Measurements from ENCODE around the gene NHLRC1. TPM values are rescaled to one million over a fixed set of nuclear protein-coding genes. Genes with fewer than 3 reads are reported as not detected.

NHLRC1 gene
- total RNA-seq, 1 experiment from 2014 or later: 1.4 TPM

DNA sequence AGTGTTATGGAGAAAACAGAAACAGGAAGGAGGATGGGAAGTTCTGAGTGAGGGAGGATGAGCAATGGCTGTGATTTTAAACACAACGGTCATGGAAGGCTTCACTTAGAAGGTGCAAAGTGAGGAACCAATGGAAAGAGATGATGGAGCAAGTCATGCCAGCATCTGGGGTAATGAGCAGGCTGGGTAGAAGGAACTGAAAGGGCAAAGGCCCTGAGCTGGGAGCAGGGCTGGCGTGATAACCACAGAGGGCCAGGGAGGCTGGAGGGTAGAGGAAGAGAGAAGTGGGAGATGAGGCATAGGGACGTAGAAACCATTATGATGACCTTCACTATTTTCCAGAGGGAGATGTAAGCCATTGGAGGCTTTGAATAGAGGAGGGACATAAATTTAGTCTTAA lies 43.6 kb downstream of the NHLRC1 start (continued):
- TF ChIP-seq AR (CRISPR knock-in tag; IDR thresholded peaks at IDR 0.05): no peak
- TF ChIP-seq, protein P1, sequence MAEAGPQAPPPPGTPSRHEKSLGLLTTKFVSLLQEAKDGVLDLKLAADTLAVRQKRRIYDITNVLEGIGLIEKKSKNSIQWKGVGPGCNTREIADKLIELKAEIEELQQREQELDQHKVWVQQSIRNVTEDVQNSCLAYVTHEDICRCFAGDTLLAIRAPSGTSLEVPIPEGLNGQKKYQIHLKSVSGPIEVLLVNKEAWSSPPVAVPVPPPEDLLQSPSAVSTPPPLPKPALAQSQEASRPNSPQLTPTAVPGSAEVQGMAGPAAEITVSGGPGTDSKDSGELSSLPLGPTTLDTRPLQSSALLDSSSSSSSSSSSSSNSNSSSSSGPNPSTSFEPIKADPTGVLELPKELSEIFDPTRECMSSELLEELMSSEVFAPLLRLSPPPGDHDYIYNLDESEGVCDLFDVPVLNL (CRISPR knock-in tag; IDR thresholded peaks at IDR 0.05; ENCODE audit: borderline replicate concordance, low read depth): no peak

DNA sequence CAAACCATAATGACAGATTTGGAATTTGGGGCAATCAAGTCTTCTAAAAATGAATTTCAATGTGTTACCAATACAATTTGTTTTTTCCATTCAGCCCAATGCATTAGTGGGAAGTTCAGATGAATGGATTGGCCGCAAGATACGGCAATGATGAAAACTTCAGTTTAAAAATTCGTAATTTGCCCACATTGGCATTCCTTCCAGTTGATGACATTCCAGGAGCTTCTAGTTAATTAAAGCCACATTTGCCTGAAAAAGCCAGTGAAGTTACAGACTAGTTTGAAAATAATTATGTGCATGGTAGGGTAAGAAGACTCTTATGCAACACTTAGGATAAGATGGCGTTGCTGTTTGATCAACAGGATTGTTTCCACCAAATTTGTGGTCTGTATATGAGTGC lies 46.2 kb downstream of the NHLRC1 start:
- CTCF ChIA-PET: no interaction called here
- Mint-ChIP-seq H3K4me1 (no peaks in the 10 kb centered on the region), H3K27me3 (ENCODE audit: low read depth) (no peaks in the 10 kb centered on the region), H3K27ac (no peak overlapping the region), H3K4me3 (no peak overlapping the region), H3K36me3 (peaks cover 13% of the 10 kb centered on the region), H3K9me3 (peaks cover 27% of the 10 kb centered on the region)
- ATAC-seq (no peak), DNase-seq (ENCODE audit: low spot score) (no peak)
- TF ChIP-seq FOXP1 (CRISPR knock-in tag; IDR thresholded peaks at IDR 0.05; ENCODE audit: borderline replicate concordance): no peak
- TF ChIP-seq ZMAT4 (CRISPR knock-in tag; IDR thresholded peaks at IDR 0.05): no peak
- TF ChIP-seq ZNF219 (CRISPR knock-in tag; IDR thresholded peaks at IDR 0.05; ENCODE audit: borderline replicate concordance): no peak
- TF ChIP-seq, protein P2, sequence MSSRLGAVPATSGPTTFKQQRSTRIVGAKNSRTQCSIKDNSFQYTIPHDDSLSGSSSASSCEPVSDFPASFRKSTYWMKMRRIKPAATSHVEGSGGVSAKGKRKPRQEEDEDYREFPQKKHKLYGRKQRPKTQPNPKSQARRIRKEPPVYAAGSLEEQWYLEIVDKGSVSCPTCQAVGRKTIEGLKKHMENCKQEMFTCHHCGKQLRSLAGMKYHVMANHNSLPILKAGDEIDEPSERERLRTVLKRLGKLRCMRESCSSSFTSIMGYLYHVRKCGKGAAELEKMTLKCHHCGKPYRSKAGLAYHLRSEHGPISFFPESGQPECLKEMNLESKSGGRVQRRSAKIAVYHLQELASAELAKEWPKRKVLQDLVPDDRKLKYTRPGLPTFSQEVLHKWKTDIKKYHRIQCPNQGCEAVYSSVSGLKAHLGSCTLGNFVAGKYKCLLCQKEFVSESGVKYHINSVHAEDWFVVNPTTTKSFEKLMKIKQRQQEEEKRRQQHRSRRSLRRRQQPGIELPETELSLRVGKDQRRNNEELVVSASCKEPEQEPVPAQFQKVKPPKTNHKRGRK (CRISPR knock-in tag; IDR thresholded peaks at IDR 0.05; ENCODE audit: borderline replicate concordance): no peak
- TF ChIP-seq ATF1 (CRISPR knock-in tag; IDR thresholded peaks at IDR 0.05): no peak
- TF ChIP-seq ELF4 (CRISPR knock-in tag; IDR thresholded peaks at IDR 0.05; ENCODE audit: low read depth): no peak
- no peak for TF ChIP-seq ZNF138 (CRISPR knock-in tag; conservative IDR thresholded peaks at IDR 0.05)
- TF ChIP-seq GTF2I (CRISPR knock-in tag; conservative IDR thresholded peaks at IDR 0.05): no peak
- TF ChIP-seq HMGA2 (CRISPR knock-in tag; IDR thresholded peaks at IDR 0.05): no peak
- TF ChIP-seq, protein P3, sequence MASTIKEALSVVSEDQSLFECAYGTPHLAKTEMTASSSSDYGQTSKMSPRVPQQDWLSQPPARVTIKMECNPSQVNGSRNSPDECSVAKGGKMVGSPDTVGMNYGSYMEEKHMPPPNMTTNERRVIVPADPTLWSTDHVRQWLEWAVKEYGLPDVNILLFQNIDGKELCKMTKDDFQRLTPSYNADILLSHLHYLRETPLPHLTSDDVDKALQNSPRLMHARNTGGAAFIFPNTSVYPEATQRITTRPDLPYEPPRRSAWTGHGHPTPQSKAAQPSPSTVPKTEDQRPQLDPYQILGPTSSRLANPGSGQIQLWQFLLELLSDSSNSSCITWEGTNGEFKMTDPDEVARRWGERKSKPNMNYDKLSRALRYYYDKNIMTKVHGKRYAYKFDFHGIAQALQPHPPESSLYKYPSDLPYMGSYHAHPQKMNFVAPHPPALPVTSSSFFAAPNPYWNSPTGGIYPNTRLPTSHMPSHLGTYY (CRISPR knock-in tag; IDR thresholded peaks at IDR 0.05): no peak
- no peak for TF ChIP-seq SOX15 (CRISPR knock-in tag; IDR thresholded peaks at IDR 0.05)
- TF ChIP-seq NFYB (CRISPR knock-in tag; conservative IDR thresholded peaks at IDR 0.05; ENCODE audit: low read depth): no peak
- no peak for TF ChIP-seq RORB (CRISPR knock-in tag; IDR thresholded peaks at IDR 0.05)
- TF ChIP-seq PRRX2 (CRISPR knock-in tag; IDR thresholded peaks at IDR 0.05): no peak
- TF ChIP-seq ZNF121 (CRISPR knock-in tag; IDR thresholded peaks at IDR 0.05): no peak
- no peak for TF ChIP-seq TEAD4 (CRISPR knock-in tag; IDR thresholded peaks at IDR 0.05)
- POLR2A ChIA-PET: no interaction called here

DNA sequence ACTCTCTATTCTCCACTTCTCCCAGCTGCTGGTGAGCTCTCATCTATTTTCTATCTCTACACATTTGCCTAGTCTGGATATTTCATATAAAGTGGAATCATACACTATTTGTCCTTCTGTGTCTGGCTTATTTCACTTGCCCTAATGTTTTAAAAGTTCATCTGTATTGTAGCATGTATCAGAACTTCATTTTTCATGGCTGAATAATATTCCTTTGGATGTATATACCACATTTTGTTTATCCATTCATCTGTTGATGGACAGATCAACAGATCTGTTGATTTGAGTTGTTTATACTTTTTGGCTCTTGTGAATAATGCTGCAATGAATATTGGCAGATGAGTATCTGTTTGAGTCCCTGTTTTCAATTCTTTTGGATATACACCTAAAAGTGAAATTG lies 49.6 kb downstream of the NHLRC1 start:
- Mint-ChIP-seq H3K4me1 (no peaks in the 10 kb centered on the region), H3K9me3 (peaks cover 36% of the 10 kb centered on the region), H3K36me3 (peaks cover 13% of the 10 kb centered on the region), H3K27ac (no peak overlapping the region), H3K4me3 (no peak overlapping the region), H3K27me3 (ENCODE audit: low read depth) (no peaks in the 10 kb centered on the region)
- POLR2A ChIA-PET: no interaction called here
- DNase-seq (ENCODE audit: low spot score) (no peak), ATAC-seq (no peak)
- CTCF ChIA-PET: no interaction called here
- TF ChIP-seq, protein P1 (CRISPR knock-in tag; IDR thresholded peaks at IDR 0.05; ENCODE audit: borderline replicate concordance, low read depth): no peak
- TF ChIP-seq ZNF416 (CRISPR knock-in tag; IDR thresholded peaks at IDR 0.05) (no peak), OVOL2 (CRISPR knock-in tag; IDR thresholded peaks at IDR 0.05; ENCODE audit: borderline replicate concordance) (no peak), ZNF317 (CRISPR knock-in tag; IDR thresholded peaks at IDR 0.05; ENCODE audit: borderline replicate concordance, low read depth) (no peak), CTCF (IDR thresholded peaks at IDR 0.05) (no peak), JAZF1 (CRISPR knock-in tag; IDR thresholded peaks at IDR 0.05) (no peak), PREB (CRISPR knock-in tag; IDR thresholded peaks at IDR 0.05; ENCODE audit: borderline replicate concordance) (no peak)

Data from WTC11 (cell line).